ENCODE data around the gene SPECC1L. TPM values are rescaled to one million over a fixed set of nuclear protein-coding genes. Genes with fewer than 3 reads are reported as not detected.
"Not testable (repeated sequence)": the region's sequence is repeated elsewhere in the genome, so short reads cannot be mapped to it uniquely, and the experiment has no call there.

SPECC1L gene
- total and polyA plus RNA-seq, 2 of the 8 experiments (the other 6 are each of a cell fraction or from before 2014, with no cell fraction given), result 15.7 to 61.6 TPM

DNA sequence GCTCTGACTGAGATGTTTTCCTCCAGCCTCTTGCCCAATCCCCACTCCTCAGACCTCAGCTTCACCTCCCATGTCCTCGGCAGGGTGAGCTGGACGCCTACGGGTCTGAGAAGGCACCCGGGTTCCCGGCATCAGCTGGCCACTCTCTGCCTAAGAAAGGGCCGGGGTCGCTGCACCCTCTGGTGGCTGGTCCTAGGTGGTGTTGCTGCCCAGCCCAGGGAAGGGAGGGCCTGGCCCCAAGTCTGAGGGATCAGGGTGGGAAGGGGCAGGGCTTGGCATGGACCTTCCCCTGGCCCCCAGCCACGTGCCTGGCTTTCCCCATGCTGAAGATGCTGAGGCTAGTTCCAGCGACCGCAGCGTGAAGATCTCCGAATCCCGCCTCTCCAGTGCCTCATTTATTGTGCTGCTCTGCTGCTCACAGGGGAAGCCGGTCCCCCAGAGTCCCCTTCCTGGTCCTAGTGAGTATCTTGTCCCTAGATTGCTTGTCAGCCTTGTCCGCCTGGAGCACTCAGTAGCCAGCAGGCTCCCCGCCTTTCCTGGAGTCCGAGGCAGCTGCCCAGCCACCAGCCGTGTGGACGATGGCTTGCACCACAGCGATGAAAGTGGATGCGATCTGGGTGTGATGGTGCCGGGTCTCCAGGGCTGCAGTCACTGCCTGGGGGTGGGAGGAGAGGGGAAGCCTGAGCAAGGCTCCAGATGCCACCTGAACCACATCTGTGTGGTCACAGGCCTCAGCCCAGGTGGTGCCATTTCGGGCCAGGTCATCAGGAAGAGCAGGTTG is 22.9 kb upstream of the SPECC1L start (continued):
- 0 out of 2 replicates have a peak, but pooled peaks have one; percentile 36 for TF ChIP-seq TBP (IDR thresholded peaks at IDR 0.05; ENCODE audit: low read depth, low read length)
- TF ChIP-seq RAD21 (IDR thresholded peaks at IDR 0.05 in 1 of 2, conservative IDR thresholded peaks at IDR 0.05 in 1 of 2; ENCODE audit: low read depth in 2 of 2, low read length in 2 of 2), result peak; percentile 85 to 88
- TF ChIP-seq E2F6 (IDR thresholded peaks at IDR 0.05), result peak; percentile 93
- no peak for TF ChIP-seq TEAD4 (IDR thresholded peaks at IDR 0.05; ENCODE audit: low read depth, low read length)
- peak; percentile 42; the same call in 1 of the 2 replicates for TF ChIP-seq USF2 (IDR thresholded peaks at IDR 0.05; ENCODE audit: low read length)

- not testable (repeated sequence) for H4K5ac ChIP-seq (ENCODE audit: insufficient read length, low read depth, low read length); H4K91ac ChIP-seq (replicated peaks; ENCODE audit: insufficient read length, low read length); H3K9ac ChIP-seq (replicated peaks in 1 of 4; ENCODE audit: extremely low read depth in 1 of 4, low read depth in 3 of 4, low read length in 3 of 4); H3K79me2 ChIP-seq (ENCODE audit: control insufficient read depth in 1 of 2, insufficient read depth in 2 of 2, low read length in 2 of 2); H2BK15ac ChIP-seq (ENCODE audit: low read length); H3K27me3 ChIP-seq (replicated peaks in 1 of 4; ENCODE audit: control insufficient read depth in 3 of 4, extremely low read depth in 1 of 4, insufficient read depth in 3 of 4, low read length in 3 of 4); H3K14ac ChIP-seq (ENCODE audit: insufficient read length); H2AFZ ChIP-seq (ENCODE audit: low read length); H3K27ac ChIP-seq (ENCODE audit: low read depth, low read length); H3K23ac ChIP-seq (ENCODE audit: insufficient read length); H3K79me1 ChIP-seq (ENCODE audit: low read depth, low read length); H3K4ac ChIP-seq (replicated peaks; ENCODE audit: insufficient read length, low read depth, low read length); H2BK20ac ChIP-seq (ENCODE audit: low read length); H3K4me3 ChIP-seq (ENCODE audit: extremely low read depth in 1 of 4, insufficient read depth in 2 of 4, low read depth in 3 of 4, low read length in 4 of 4); H3K56ac ChIP-seq (replicated peaks; ENCODE audit: insufficient read length, low read depth, low read length); H2BK120ac ChIP-seq (replicated peaks; ENCODE audit: low read depth, low read length); H4K8ac ChIP-seq (ENCODE audit: extremely low read depth, insufficient read depth, low read length); H2AK5ac ChIP-seq (ENCODE audit: low read depth, low read length); H2BK5ac ChIP-seq (ENCODE audit: low read depth, low read length); H3K9me3 ChIP-seq (ENCODE audit: insufficient read depth in 2 of 2, low read depth in 1 of 2, low read length in 1 of 2); FAIRE-seq; H4K20me1 ChIP-seq (replicated peaks in 1 of 2; ENCODE audit: control insufficient read depth in 1 of 2, insufficient read depth in 2 of 2, low read length in 2 of 2); DNase-seq (ENCODE audit: low read depth in 1 of 2, low spot score in 2 of 2); H3K18ac ChIP-seq (ENCODE audit: extremely low read depth, low read length); H3K23me2 ChIP-seq (ENCODE audit: low read depth, low read length); H3K36me3 ChIP-seq (ENCODE audit: control insufficient read depth in 2 of 4, insufficient read depth in 4 of 4, low read length in 3 of 4); H3K4me1 ChIP-seq (replicated peaks in 1 of 4; ENCODE audit: control insufficient read depth in 3 of 4, insufficient read depth in 4 of 4, low read length in 3 of 4); H3K4me2 ChIP-seq (ENCODE audit: insufficient read depth in 1 of 2, low read depth in 2 of 2, low read length in 2 of 2); H2BK12ac ChIP-seq (ENCODE audit: low read depth, low read length)
- ChIA-PET POLR2A (ENCODE audit: partially characterized antibody) (interaction anchor here (1.0 kb wide), 1 partner anchor 52 kb away, joined by 3 read pairs; no protein-coding TSS in a partner anchor), CTCF (ENCODE audit: partially characterized antibody) (interaction anchor here (0.8 to 1.5 kb wide), 3 partner anchors 16 to 58 kb away, joined by 3 to 29 read pairs (median 3); no protein-coding TSS in a partner anchor)
- 87% methylated on average over 10 of the region's 15 CpGs; no CpG with 5 or more reads in 1 of the 2 experiments for WGBS, 2 experiments (ENCODE audit: extremely low coverage in 1 of 2, insufficient coverage in 1 of 2, insufficient read length in 1 of 2, insufficient replicate concordance in 2 of 2, low coverage in 1 of 2, low lambda C conversion rate in 2 of 2, missing lambda C conversion rate in 1 of 2)
These were observed 22.0 kb upstream of the SPECC1L start for GRCh38 chr22:24248611-24249010.
